ENCODE results near the gene NFKBIA. TPM values are rescaled to one million over a fixed set of nuclear protein-coding genes. Genes with fewer than 3 reads are reported as not detected.

The NFKBIA gene
- total and polyA plus RNA-seq, 2 donors (not counting 1 experiment from before 2014, with no cell fraction given): 17.7 to 67.9 TPM

GRCh38 chr14:35391388-35391710 lies 13.2 kb downstream of the NFKBIA start:
- no peak overlapping the region for H3K4me3 ChIP-seq (replicated peaks in 1 of 4; ENCODE audit: control extremely low read depth in 1 of 4, insufficient read depth in 1 of 4, low read depth in 3 of 4, low read length in 4 of 4)
- no peak overlapping the region for H2AFZ ChIP-seq (ENCODE audit: low read length)
- H4K20me1 ChIP-seq (ENCODE audit: control insufficient read depth, extremely low read depth, insufficient read depth, low read length): no peaks in the 10 kb centered on the region
- no peak overlapping the region for H3K4me2 ChIP-seq (ENCODE audit: extremely low read depth, insufficient read depth, low read length)
- no peaks in the 10 kb centered on the region for H3K36me3 ChIP-seq (ENCODE audit: control insufficient read depth, insufficient read depth, low read length)
- H3K9ac ChIP-seq (ENCODE audit: insufficient read depth, low read length): no peak overlapping the region
- no peaks in the 10 kb centered on the region for H3K79me2 ChIP-seq (ENCODE audit: control insufficient read depth, insufficient read depth, low read length)
- TF ChIP-seq EZH2 (IDR thresholded peaks at IDR 0.05; ENCODE audit: low read length, missing control alignments) (no peak), CTCF (conservative IDR thresholded peaks at IDR 0.05 in 1 of 2, IDR thresholded peaks at IDR 0.05 in 1 of 2; ENCODE audit: low read depth in 1 of 2, low read length in 2 of 2) (no peak)
- peaks cover 3% of the 10 kb centered on the region for H3K4me1 ChIP-seq (ENCODE audit: control insufficient read depth, extremely low read depth, insufficient read depth, low read length)
- H3K27me3 ChIP-seq (ENCODE audit: control insufficient read depth, insufficient read depth, low read length): no peaks in the 10 kb centered on the region
- no peak for DNase-seq (ENCODE audit: low read depth in 2 of 2)
- H3K9me3 ChIP-seq (ENCODE audit: control insufficient read depth, insufficient read depth, low read depth, low read length): no peaks in the 10 kb centered on the region
- H3K27ac ChIP-seq (ENCODE audit: insufficient read depth, low read length): no peak overlapping the region

GRCh38 chr14:35390577-35391387 lies 13.8 kb downstream of the NFKBIA start:
- DNase-seq (ENCODE audit: low read depth in 2 of 2): peak in 1 of 2 donors; percentile 74

GRCh38 chr14:35389315-35389667 lies 15.3 kb downstream of the NFKBIA start:
- no peak overlapping the region for H3K9ac ChIP-seq (ENCODE audit: insufficient read depth, low read length)
- no peak overlapping the region for H3K4me2 ChIP-seq (ENCODE audit: extremely low read depth, insufficient read depth, low read length)
- no peaks in the 10 kb centered on the region for H3K79me2 ChIP-seq (ENCODE audit: control insufficient read depth, insufficient read depth, low read length)
- TF ChIP-seq CTCF (conservative IDR thresholded peaks at IDR 0.05 in 1 of 2, IDR thresholded peaks at IDR 0.05 in 1 of 2; ENCODE audit: low read depth in 1 of 2, low read length in 2 of 2): no peak
- no peak for TF ChIP-seq EZH2 (IDR thresholded peaks at IDR 0.05; ENCODE audit: low read length, missing control alignments)
- H3K36me3 ChIP-seq (ENCODE audit: control insufficient read depth, insufficient read depth, low read length): no peaks in the 10 kb centered on the region
- H3K4me3 ChIP-seq (replicated peaks in 1 of 4; ENCODE audit: control extremely low read depth in 1 of 4, insufficient read depth in 1 of 4, low read depth in 3 of 4, low read length in 4 of 4): no peak overlapping the region
- no peak for DNase-seq (ENCODE audit: low read depth in 2 of 2)
- no peaks in the 10 kb centered on the region for H4K20me1 ChIP-seq (ENCODE audit: control insufficient read depth, extremely low read depth, insufficient read depth, low read length)
- no peaks in the 10 kb centered on the region for H3K27me3 ChIP-seq (ENCODE audit: control insufficient read depth, insufficient read depth, low read length)
- H3K9me3 ChIP-seq (ENCODE audit: control insufficient read depth, insufficient read depth, low read depth, low read length): no peaks in the 10 kb centered on the region
- no peak overlapping the region for H2AFZ ChIP-seq (ENCODE audit: low read length)
- no peak overlapping the region for H3K27ac ChIP-seq (ENCODE audit: insufficient read depth, low read length)
- peaks cover 16% of the 10 kb centered on the region for H3K4me1 ChIP-seq (ENCODE audit: control insufficient read depth, extremely low read depth, insufficient read depth, low read length)

More at GRCh38 chr14:35390577-35391387, 13.8 kb downstream of the NFKBIA start:
- no peak overlapping the region for H3K27ac ChIP-seq (ENCODE audit: insufficient read depth, low read length)
- H3K9ac ChIP-seq (ENCODE audit: insufficient read depth, low read length): no peak overlapping the region
- peaks cover 3% of the 10 kb centered on the region for H3K4me1 ChIP-seq (ENCODE audit: control insufficient read depth, extremely low read depth, insufficient read depth, low read length)
- H2AFZ ChIP-seq (ENCODE audit: low read length): no peak overlapping the region
- no peaks in the 10 kb centered on the region for H3K79me2 ChIP-seq (ENCODE audit: control insufficient read depth, insufficient read depth, low read length)
- no peaks in the 10 kb centered on the region for H4K20me1 ChIP-seq (ENCODE audit: control insufficient read depth, extremely low read depth, insufficient read depth, low read length)
- H3K27me3 ChIP-seq (ENCODE audit: control insufficient read depth, insufficient read depth, low read length): no peaks in the 10 kb centered on the region
- H3K4me2 ChIP-seq (ENCODE audit: extremely low read depth, insufficient read depth, low read length): no peak overlapping the region
- H3K36me3 ChIP-seq (ENCODE audit: control insufficient read depth, insufficient read depth, low read length): no peaks in the 10 kb centered on the region
- no peak for TF ChIP-seq EZH2 (IDR thresholded peaks at IDR 0.05; ENCODE audit: low read length, missing control alignments)
- TF ChIP-seq CTCF (conservative IDR thresholded peaks at IDR 0.05 in 1 of 2, IDR thresholded peaks at IDR 0.05 in 1 of 2; ENCODE audit: low read depth in 1 of 2, low read length in 2 of 2): no peak
- no peak overlapping the region for H3K4me3 ChIP-seq (replicated peaks in 1 of 4; ENCODE audit: control extremely low read depth in 1 of 4, insufficient read depth in 1 of 4, low read depth in 3 of 4, low read length in 4 of 4)
- H3K9me3 ChIP-seq (ENCODE audit: control insufficient read depth, insufficient read depth, low read depth, low read length): no peaks in the 10 kb centered on the region

Measured in fibroblast of lung (primary cell).